ENCODE measurements around the gene GRID1.

GRID1 gene

DNA sequence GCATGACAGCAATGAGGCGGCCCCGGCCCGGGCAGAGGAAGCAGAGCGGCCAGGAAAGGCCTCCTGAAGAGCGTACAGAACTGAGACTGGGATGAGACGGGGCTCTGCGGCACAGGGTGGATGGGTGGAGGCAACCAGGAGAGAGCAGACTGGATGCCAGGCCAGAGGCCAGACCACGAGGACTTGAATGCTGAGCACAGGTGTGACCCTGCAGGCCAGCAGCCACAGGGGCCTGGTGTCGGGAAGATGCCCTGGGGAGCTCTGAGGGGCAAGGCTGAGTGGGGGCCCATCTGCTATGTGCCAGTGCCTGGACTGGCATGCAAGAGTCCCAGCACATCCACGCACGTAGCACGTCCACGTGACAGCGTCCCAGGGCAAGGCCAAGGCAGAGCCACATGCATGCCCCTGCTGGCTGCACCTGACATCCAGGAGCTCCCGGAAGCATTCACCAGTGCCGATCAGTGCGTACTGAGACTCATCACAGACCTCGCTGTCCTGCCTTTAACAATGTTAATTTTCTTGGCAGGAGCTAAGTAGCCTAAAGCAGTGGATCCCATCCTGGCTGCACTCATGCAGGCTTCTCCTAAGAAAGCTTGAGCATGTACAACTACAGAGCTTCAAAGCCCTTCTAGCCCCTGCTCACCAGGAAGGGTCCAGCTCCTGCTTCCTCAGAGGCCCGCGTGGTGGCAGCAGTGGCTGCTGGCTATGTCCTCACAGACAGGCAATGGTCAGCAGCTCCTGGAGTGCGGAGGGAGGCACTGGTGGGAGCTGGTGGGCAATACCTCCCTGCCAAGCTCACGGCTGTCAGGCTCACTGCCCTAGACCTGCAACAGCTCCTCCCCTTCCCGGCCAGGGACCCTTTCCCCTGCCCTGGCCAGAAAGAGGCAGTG is 18.0 kb downstream of the GRID1 start:
- FAIRE-seq (no peak), DNase-seq (ENCODE audit: insufficient read length, low spot score) (no peak)
- TF ChIP-seq TAF1 (IDR thresholded peaks at IDR 0.05; ENCODE audit: low read depth, low read length) (no peak), POLR2AphosphoS5 (IDR thresholded peaks at IDR 0.05; ENCODE audit: low read depth, low read length) (no peak), POLR2A (IDR thresholded peaks at IDR 0.05; ENCODE audit: low read depth, low read length) (no peak), SPI1 (IDR thresholded peaks at IDR 0.05; ENCODE audit: low read depth, low read length) (no peak), PAX5 (IDR thresholded peaks at IDR 0.05; ENCODE audit: insufficient read depth, low read length, severe bottlenecking) (no peak), POU2F2 (IDR thresholded peaks at IDR 0.05; ENCODE audit: low read depth, low read length) (no peak)

DNA sequence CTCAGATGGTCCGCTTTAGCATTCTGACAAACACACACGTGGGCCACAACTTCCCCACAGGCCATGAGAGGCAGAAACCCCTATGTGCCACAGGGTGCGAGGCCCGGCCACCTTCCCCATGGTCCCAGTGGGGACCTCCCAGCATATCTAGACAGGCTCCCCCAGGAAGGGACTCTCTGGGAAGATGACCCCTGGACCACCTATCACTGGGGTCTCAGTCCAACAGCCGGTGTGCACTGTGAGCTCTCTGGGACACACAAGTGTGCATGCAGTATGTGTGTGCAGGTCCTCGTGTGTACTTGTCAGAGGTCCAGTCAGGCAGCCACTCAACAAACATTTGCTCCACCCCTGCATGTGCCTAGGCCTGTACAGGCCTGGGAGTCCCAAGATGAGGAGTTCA is 18.7 kb downstream of the GRID1 start:
- no peak for FAIRE-seq
- no peak for TF ChIP-seq SPI1 (IDR thresholded peaks at IDR 0.05; ENCODE audit: low read depth, low read length)
- TF ChIP-seq PAX5 (IDR thresholded peaks at IDR 0.05; ENCODE audit: insufficient read depth, low read length, severe bottlenecking): no peak
- TF ChIP-seq POLR2A (IDR thresholded peaks at IDR 0.05; ENCODE audit: low read depth, low read length): no peak
- TF ChIP-seq TAF1 (IDR thresholded peaks at IDR 0.05; ENCODE audit: low read depth, low read length): no peak
- no peak for TF ChIP-seq POLR2AphosphoS5 (IDR thresholded peaks at IDR 0.05; ENCODE audit: low read depth, low read length)
- no peak for TF ChIP-seq POU2F2 (IDR thresholded peaks at IDR 0.05; ENCODE audit: low read depth, low read length)

DNA sequence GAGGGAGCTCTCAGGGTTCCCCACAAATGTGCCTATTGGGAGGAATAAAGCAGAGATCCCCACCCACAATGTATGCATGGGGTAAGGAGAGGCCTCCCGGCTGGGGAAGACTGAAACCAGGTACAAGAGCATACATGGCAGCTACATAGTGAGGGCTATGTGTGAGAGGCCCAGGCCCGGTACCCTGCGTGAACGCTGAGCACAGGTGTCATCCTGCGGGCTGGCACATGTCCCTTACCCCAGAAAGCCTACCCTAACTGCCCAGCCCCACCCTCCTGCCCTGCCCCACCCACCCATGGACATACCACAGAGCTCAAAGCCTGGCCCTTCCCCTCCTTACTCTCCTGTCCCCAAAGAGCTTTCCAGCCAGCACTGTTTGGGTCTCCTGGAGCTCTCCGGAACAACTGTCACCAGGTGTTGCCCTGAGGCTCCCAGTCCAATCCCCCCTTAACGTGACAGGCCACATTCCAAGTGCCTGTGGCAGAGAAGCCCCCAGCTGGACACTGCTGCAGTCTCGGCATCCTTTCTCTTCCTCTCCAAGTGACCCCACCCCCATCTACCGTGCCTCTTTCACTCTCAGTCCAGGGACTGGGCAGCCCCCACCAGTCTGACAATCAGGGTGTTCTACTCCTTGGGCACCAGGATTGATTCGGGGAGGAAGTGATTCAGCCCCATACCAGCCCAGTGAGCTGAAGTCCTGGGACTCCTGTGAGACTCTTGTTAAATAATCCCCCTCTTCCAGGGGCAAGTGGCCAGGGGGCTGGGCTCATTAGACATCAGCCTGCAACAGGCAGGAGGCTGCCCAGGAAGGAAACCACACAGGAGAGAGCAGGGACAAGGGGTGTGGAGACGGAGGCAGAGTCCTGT is 19.6 kb downstream of the GRID1 start:
- DNase-seq (ENCODE audit: insufficient read length, low spot score) (no peak), FAIRE-seq (no peak)
- TF ChIP-seq POU2F2 (IDR thresholded peaks at IDR 0.05; ENCODE audit: low read depth, low read length) (no peak), POLR2AphosphoS5 (IDR thresholded peaks at IDR 0.05; ENCODE audit: low read depth, low read length) (no peak), PAX5 (IDR thresholded peaks at IDR 0.05; ENCODE audit: insufficient read depth, low read length, severe bottlenecking) (no peak), SPI1 (IDR thresholded peaks at IDR 0.05; ENCODE audit: low read depth, low read length) (no peak), POLR2A (IDR thresholded peaks at IDR 0.05; ENCODE audit: low read depth, low read length) (no peak), TAF1 (IDR thresholded peaks at IDR 0.05; ENCODE audit: low read depth, low read length) (no peak)

More for the DNA sequence above, 18.7 kb downstream of the GRID1 start:
- DNase-seq (ENCODE audit: insufficient read length, low spot score): no peak

DNA sequence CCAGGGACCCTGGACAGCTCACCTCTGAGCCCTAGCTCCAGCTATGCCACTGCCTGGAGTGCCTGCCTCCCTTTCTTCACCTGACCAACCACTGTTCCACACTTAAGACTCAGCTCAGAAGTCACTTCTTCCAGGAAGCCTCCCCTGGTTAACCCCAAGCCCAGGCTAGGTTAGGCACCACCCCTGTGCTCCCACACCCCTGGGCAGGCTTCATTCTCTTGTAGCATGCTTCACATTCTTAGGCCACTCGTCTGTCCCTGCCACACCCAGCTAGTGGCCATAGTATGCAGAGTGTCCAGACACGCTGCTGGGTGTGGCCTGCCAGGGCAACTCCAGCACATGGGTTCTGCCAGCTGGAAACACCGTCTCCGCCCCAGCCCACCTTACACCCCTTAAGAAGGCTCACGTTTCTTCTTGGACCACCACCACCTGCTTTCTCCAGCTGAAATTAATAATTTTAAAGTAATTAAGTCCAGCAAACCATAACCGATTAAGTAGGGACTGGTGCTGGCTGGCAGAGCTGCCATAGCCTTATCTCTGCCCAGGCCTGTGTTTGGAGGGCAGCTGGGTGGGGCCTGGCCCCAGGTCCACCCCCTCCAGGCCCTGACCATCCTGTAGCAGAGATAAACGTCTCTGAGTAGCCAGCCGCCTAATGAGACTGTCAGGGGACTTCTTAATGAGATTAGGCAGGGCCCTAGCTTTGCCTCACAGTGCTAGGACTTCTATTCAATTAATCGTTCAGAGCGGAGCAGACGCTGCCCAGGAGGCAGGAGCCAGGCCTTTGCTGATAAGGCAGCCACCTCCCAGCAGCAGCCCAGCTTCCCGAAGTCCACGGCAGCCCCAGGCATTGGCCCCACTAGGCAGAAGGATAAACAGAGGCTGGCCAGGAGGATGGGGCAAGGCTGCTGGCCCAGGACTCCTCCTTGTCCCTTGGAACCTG is 20.5 kb downstream of the GRID1 start:
- DNase-seq (ENCODE audit: insufficient read length, low spot score) (no peak), FAIRE-seq (no peak)
- TF ChIP-seq POLR2A (IDR thresholded peaks at IDR 0.05; ENCODE audit: low read depth, low read length): no peak
- no peak for TF ChIP-seq POU2F2 (IDR thresholded peaks at IDR 0.05; ENCODE audit: low read depth, low read length)
- TF ChIP-seq TAF1 (IDR thresholded peaks at IDR 0.05; ENCODE audit: low read depth, low read length): no peak
- no peak for TF ChIP-seq SPI1 (IDR thresholded peaks at IDR 0.05; ENCODE audit: low read depth, low read length)
- no peak for TF ChIP-seq POLR2AphosphoS5 (IDR thresholded peaks at IDR 0.05; ENCODE audit: low read depth, low read length)
- no peak for TF ChIP-seq PAX5 (IDR thresholded peaks at IDR 0.05; ENCODE audit: insufficient read depth, low read length, severe bottlenecking)

DNA sequence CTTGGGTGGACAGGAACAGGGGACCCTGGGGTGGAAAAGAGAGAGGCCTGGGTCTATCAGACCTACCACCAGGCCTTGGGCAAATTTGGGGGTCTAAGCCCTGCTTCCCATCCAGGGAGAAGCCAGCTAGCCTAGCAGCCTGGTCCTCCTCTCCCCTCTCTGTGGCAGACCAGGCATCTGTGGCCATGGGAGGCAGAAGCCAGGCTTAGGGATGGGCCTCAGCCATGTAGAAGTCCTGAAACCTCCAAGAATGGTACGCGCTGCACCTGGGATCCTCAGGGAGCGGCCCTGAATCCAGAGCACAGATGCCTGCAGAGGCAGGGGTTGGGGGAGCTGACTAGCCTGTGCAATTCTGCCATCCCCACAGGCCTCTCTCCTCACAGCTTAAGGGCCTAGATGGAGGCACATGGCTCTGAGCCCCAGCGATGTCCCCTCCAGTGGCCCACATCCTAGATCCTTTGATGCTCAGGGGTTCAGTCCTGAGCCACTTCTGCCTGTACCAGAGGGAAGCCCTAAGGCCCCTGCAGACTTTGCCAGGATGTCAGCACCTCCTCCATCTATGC is 21.2 kb downstream of the GRID1 start:
- no peak for DNase-seq (ENCODE audit: insufficient read length, low spot score)
- no peak for FAIRE-seq
- TF ChIP-seq POU2F2 (IDR thresholded peaks at IDR 0.05; ENCODE audit: low read depth, low read length) (no peak), POLR2A (IDR thresholded peaks at IDR 0.05; ENCODE audit: low read depth, low read length) (no peak), POLR2AphosphoS5 (IDR thresholded peaks at IDR 0.05; ENCODE audit: low read depth, low read length) (no peak), SPI1 (IDR thresholded peaks at IDR 0.05; ENCODE audit: low read depth, low read length) (no peak), PAX5 (IDR thresholded peaks at IDR 0.05; ENCODE audit: insufficient read depth, low read length, severe bottlenecking) (no peak)

DNA sequence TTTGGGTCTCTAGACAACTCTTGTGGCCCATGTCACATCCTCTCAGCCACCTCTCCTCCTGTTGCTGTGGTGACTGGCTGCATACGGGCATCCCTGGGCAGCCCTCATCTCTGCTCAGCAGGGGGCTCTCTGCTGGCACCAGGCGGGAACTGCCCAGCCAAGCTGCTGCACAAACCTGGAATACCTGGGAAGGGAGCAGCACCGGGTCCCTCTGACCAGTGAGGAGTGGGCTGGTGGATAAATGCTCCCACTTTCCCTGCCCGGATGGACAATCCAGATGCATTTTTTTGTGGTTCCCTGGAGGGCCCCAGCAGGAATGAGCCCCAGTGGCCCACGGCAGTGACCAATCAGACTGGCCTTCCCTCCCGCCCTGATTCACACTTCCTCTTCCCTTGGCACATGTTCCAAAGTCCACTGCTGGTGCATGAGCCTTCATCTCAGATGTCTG is 21.9 kb downstream of the GRID1 start:
- TF ChIP-seq PAX5 (IDR thresholded peaks at IDR 0.05; ENCODE audit: insufficient read depth, low read length, severe bottlenecking): no peak
- TF ChIP-seq SPI1 (IDR thresholded peaks at IDR 0.05; ENCODE audit: low read depth, low read length): no peak
- no peak for TF ChIP-seq POLR2A (IDR thresholded peaks at IDR 0.05; ENCODE audit: low read depth, low read length)
- no peak for TF ChIP-seq POLR2AphosphoS5 (IDR thresholded peaks at IDR 0.05; ENCODE audit: low read depth, low read length)
- no peak for TF ChIP-seq POU2F2 (IDR thresholded peaks at IDR 0.05; ENCODE audit: low read depth, low read length)
- TF ChIP-seq TAF1 (IDR thresholded peaks at IDR 0.05; ENCODE audit: low read depth, low read length): no peak

DNA sequence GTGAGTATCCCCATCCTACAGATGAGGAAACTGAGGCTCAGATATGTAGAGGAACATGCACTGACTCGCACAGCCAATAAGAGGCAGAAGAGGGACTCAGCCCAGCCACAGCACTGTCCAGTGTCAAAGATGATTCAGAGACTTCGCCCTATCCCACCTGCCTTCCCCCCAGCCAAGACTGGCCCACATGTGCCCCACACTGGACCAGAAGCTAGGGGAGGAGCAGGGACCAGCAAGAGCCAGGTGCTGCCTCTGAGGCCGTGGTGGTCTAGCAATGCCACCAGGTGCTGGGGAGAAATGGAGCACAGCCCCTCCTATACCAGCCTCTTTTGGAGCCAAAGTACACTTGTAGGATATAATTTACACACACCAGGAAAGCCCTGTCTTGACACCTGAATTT is 22.3 kb downstream of the GRID1 start:
- FAIRE-seq: no peak
- TF ChIP-seq SPI1 (IDR thresholded peaks at IDR 0.05; ENCODE audit: low read depth, low read length) (no peak), POU2F2 (IDR thresholded peaks at IDR 0.05; ENCODE audit: low read depth, low read length) (no peak), POLR2A (IDR thresholded peaks at IDR 0.05; ENCODE audit: low read depth, low read length) (no peak), POLR2AphosphoS5 (IDR thresholded peaks at IDR 0.05; ENCODE audit: low read depth, low read length) (no peak), TAF1 (IDR thresholded peaks at IDR 0.05; ENCODE audit: low read depth, low read length) (no peak), PAX5 (IDR thresholded peaks at IDR 0.05; ENCODE audit: insufficient read depth, low read length, severe bottlenecking) (no peak)

More for the DNA sequence above, 21.9 kb downstream of the GRID1 start:
- FAIRE-seq (no peak), DNase-seq (ENCODE audit: insufficient read length, low spot score) (no peak)

DNA sequence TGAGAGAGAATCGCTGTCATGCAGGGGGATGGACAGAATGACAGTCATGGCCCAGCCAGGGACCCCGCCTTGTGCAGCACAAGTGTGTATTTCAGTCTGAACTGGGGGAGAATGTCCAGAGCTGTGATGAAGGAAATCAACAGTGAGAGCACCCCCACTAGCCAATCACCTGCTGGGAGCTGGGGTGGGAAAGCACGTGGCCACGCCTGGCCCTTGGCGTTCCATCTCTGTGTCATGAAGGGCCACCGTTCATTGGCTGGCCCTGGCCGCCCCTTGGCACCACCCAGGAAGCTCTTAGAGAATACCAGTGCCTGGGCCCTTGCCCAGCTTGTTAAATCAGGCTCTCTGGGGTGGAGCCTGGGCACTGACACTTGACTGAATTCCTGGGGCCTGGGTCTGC is 22.8 kb downstream of the GRID1 start:
- TF ChIP-seq POLR2AphosphoS5 (IDR thresholded peaks at IDR 0.05; ENCODE audit: low read depth, low read length) (no peak), TAF1 (IDR thresholded peaks at IDR 0.05; ENCODE audit: low read depth, low read length) (no peak), POU2F2 (IDR thresholded peaks at IDR 0.05; ENCODE audit: low read depth, low read length) (no peak), POLR2A (IDR thresholded peaks at IDR 0.05; ENCODE audit: low read depth, low read length) (no peak), PAX5 (IDR thresholded peaks at IDR 0.05; ENCODE audit: insufficient read depth, low read length, severe bottlenecking) (no peak), SPI1 (IDR thresholded peaks at IDR 0.05; ENCODE audit: low read depth, low read length) (no peak)
- FAIRE-seq: no peak
- no peak for DNase-seq (ENCODE audit: insufficient read length, low spot score)

More for the DNA sequence above, 22.3 kb downstream of the GRID1 start:
- DNase-seq (ENCODE audit: insufficient read length, low spot score): no peak

Data from GM12891 (cell line).